ENCODE measurements around the gene INTS6. TPM values are rescaled to one million over a fixed set of nuclear protein-coding genes. Genes with fewer than 3 reads are reported as not detected.

Gene INTS6
- total RNA-seq, 1 donor from 2014 or later, result 49.7 TPM

GRCh38 chr13:51342706-51343105, 110.1 kb downstream of the INTS6 start:
- DNase-seq (ENCODE audit: low spot score), result no peak

GRCh38 chr13:51341791-51342190, 111.0 kb downstream of the INTS6 start:
- DNase-seq (ENCODE audit: low spot score), result no peak

DNA sequence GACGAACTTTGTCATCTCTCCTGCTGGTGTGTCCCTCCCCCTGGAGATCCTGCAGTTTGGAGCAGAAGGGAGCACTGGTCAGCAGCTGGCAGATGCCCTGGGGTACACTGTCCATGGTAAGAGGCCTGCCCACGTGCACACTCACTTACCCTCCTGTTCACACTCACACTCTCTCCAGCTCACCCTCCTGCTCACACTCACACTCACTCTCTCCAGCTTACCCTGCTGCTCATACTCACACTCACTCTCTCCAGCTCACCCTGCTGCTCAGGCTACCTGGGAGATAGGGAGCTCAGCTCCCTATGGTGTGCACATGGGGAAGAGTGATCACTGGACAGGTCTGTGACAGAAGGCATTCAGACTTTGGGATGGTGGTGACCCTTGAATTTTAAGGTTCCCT, 111.6 kb downstream of the INTS6 start:
- no peak for DNase-seq (ENCODE audit: low spot score)

- DNase-seq (ENCODE audit: low spot score), result no peak
These were observed 112.7 kb downstream of the INTS6 start for GRCh38 chr13:51339952-51340732.

GRCh38 chr13:51339354-51339753, 113.5 kb downstream of the INTS6 start, which contains the start of gene SERPINE3:
SERPINE3 (plus strand) TSS chr13:51339691; CDS start chr13:51341092, 1,401 bp downstream.
- no peak for DNase-seq (ENCODE audit: low spot score)

- DNase-seq (ENCODE audit: low spot score), result no peak
These were observed 116.1 kb downstream of the INTS6 start for GRCh38 chr13:51336746-51337145.

DNA sequence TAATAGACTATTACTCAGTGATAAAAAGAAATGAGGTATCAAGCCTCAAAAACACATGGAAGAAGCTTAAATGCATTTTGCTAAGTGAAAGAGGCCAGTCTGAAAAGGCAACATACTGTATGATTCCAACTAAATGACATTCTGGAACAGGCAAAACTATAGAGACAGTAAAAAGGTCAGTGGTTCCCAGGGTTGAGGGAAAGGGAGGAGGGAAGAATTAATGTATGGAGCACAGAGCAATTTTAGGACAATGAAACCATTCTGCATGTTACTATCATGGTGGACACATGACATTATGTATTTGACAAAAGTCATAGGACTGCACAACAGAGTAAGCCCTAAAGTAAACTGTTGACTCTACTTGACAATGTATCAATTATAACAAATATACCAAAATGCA, 119.0 kb downstream of the INTS6 start:
- DNase-seq (ENCODE audit: low spot score), result no peak

- no peak for DNase-seq (ENCODE audit: low spot score)
These were observed 119.4 kb downstream of the INTS6 start for GRCh38 chr13:51333421-51333820.

- no peak for DNase-seq (ENCODE audit: low spot score)
These were observed 120.1 kb downstream of the INTS6 start for GRCh38 chr13:51332566-51333361.

DNA sequence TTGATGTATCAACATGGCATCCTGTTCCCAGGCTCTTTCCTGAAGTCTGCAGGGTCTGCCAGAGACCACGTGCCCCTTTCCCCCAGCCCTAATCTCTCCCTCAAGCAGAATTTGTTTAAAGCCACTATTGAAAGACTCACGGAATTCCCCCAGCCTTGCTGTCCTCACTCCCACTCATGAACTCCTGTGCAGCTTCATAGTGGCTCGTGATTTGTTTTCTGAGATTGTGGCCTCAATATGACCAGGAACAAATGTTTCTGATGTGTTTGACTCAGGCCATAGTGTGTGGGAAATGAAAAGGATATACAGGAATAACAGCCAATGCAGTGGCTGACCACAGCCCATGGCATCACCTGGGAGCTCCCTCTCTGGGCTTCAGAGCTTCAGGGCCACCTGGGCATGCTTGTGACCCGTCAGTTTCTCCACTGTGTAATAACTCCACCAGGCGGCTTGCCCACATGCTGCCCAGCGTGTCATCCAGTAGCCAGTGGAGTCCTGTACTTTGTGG, 121.4 kb downstream of the INTS6 start:
- DNase-seq (ENCODE audit: low spot score), result no peak

DNA sequence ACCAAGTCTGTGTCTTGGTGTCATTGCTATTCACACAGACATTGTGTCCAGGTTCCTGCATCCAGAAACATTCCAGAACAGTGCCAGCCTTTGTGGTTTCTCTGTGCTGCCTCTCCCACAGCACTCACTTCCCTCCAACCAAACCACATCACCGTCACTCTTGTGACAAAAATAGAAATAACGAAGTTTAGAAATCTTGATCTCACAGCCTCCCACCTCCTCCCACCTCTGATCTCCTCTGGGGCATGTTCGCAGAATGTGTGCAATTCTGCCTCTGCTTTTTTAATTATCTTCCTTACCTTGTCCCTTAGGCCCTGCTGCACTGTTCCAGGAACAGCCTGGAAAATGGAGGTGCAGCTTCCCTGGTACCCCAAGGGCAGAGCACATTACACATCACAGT, 122.0 kb downstream of the INTS6 start:
- DNase-seq (ENCODE audit: low spot score), result no peak

DNA sequence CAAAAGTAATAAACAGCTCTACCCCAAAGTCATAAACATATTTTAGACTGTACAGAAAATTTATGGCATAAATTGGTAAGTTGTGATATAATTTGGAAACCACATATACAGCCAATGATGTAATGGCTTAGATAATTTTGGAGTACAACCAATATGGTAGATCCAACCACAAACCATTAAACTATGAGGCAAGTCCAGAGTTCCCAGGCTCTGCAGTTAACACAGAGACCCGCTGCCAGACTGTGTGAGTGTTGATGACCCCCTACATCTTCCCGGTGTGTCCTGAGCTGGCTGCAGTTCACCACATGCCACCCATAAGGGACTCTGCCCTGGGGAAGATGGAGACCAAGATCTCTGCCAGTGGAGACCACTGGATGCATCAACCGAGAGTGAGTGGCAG, 123.2 kb downstream of the INTS6 start:
- no peak for DNase-seq (ENCODE audit: low spot score)

- DNase-seq (ENCODE audit: low spot score), result no peak
These were observed 124.3 kb downstream of the INTS6 start for GRCh38 chr13:51328488-51328887.

GRCh38 chr13:51327961-51328360, 124.9 kb downstream of the INTS6 start:
- DNase-seq (ENCODE audit: low spot score), result no peak

DNA sequence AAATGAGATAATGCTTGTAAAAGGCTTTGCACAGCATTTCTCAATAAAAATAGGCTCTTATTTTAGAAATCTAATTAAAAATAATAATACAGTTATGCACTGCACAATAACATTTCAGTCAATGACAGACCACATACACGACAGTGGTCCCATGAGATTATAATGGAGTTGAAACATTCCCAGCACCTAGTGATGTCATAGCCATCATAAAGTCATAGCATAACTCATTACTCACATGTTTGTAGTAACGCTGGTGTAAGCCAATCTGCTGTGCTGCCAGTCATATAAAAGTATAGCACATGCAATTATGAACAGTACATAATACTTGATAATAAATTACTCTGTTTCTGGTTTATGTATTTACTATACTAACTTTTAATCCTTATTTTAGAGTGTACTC, 126.1 kb downstream of the INTS6 start:
- DNase-seq (ENCODE audit: low spot score), result no peak

DNA sequence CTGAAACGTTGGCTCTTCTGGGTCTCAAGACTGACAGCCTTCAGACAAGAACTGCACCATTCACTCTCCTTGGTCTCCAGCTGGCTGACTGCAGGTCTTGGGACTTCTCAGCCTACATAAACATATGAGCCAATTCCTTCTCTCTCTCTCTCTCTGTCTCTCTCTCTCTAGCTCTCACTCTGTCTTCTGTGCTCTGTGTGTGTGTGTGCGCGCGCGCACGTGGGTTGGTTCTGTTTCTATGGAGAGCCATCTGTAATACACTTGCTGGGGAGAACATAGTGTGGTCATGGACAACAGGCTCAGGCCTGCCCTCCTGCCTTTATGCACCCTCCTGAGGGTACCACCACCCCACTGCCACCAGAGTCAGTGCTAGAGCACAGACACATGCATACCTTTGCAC, 127.0 kb downstream of the INTS6 start:
- DNase-seq (ENCODE audit: low spot score), result no peak

- DNase-seq (ENCODE audit: low spot score), result no peak
These were observed 128.0 kb downstream of the INTS6 start for GRCh38 chr13:51324714-51325420.

DNA sequence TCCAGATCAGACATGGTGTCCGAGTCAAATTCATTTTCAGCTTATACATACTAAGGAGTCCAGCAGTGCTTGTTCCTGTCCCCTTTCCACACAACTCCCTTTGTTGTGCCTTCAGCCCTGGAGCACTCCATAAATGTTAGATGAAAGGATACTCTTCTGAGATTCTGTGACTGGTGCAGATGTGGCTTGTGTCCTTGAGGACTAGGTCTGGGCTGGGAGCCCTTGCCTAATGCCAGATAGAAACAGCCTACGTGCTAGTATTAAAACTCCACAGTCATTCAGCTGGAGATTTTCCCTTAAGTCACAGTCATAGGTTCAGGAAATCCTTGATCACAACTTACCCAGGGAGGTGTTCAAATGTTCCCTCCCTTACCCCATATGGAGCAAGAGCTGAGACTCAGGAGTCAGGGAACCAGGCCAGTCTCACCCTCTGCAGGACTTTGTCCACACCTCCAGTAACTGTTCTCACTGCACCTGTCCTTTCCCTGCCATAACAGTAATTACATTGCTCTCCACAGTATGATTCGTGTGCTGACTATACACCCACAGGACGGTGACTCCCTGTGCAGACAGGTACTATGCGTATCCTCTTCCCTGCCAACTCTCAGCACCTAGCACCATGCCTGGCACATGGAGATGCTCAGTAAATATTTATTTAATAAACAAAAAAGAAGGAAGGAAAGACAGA, 128.9 kb downstream of the INTS6 start:
- DNase-seq (ENCODE audit: low spot score), result no peak

DNA sequence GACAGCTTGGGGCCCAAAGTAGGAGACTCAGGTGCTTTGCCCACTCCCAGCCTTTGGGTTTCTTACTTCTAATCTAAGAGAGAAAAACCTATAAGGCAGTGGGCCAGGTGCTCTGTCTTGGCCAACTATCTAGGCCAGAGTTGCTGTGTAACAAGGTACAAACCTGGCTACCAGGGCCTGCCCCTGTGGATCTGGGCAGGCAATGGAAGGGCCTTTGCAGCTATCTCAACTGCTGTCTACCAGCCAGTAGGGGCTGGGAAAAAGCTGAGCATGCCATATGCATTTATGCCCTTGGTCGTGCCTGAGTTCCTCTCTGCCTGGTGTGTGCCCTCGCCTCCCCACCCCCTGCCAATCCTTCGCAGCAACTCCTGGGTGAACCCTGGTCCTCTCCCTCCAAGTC, 130.0 kb downstream of the INTS6 start:
- no peak for DNase-seq (ENCODE audit: low spot score)

DNA sequence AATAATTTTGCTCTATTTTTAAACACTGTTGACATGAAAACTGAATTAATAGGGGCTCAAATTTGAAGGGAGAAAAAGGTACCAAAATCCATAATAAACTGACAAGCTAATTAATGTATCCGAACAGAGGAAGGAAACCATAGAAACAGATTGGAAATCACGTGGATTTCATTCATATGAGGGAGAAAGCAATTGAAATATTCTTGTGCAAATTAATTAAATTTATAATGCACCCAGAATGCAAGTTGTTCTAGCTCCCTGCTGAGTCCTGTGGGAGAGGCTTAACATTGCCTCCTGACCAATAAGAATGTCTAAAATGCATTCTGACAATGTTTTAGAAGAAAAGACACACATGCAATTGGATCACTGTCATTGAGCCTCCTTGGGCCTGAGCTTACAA, 131.0 kb downstream of the INTS6 start:
- DNase-seq (ENCODE audit: low spot score), result no peak

DNA sequence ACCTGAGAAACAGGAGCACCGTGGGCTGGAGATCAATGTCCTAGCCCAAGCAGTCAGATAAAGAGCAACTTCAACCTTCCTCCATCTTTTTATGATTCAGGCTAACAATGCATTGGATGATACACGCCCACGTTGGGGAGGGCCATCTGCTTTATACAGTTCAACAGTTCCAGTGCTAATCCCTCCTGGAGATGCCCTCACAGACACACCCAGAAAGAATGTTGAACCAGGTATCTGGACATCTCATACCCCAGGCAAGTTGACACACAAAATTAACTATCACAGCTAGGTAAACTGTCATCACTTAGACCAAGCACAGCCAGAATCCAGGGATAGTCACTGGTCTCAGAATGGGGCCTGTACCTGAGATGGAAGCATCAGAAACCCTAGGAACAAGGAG, 134.0 kb downstream of the INTS6 start:
- no peak for DNase-seq (ENCODE audit: low spot score)

- DNase-seq (ENCODE audit: low spot score), result no peak
These were observed 134.8 kb downstream of the INTS6 start for GRCh38 chr13:51318015-51318414.
